GM19452 (cell line): Measurements from ENCODE around the gene SLC27A4.

Experiments
- ATAC-seq: cut with Tn5 transposase; IDR thresholded peaks from one replicate; pipeline ENCODE4 v1.9.1; 2021; ENCODE audit not compliant: unreplicated experiment

Gene SLC27A4

DNA sequence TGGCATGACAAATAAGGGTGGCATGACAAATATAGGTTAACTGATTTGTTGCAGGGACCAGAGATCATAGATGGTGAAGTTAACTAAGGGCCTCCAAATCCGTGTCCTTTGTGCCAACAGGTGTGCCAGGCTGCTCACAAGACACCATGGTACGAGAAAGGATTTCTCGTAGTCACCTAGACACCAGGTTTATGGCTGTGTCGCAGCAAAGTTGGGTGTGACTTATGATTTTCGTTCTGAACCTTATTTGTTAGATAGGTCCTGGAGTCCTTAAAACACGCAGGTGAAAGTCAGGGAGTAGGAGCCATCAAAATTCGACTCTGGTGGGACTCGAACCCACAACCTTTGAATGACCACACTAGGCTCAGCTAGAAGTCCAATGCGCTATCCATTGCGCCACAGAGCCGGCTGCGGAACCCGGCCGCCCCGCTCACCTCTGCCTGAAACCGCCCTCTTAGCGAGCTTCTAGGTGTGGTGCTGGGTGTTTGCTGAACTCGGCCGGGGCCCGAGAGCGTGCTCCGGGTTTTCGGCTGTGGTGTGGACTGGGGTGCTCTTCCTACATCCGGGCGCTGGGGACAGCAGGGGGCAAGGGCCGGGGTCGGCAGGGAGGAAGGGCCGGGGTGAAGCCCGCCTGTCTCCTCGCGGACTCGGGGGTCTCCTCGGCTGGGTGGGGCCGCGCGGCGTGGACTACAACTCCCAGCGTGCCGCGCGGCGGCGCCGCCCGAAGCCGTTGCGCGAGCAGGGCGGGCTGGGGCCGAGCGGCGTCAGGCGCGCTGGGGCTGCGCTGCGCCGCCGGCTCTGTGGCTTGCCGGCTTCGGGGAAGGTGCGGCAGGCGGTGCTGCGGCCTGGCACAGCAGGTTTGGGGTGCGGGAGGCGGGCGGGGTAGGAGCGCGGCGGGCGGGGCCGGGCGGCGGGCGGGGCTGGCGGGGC lies at the start of gene SLC27A4:
SLC27A4 (plus strand) TSS at position 767 of the 930 bp plus-strand sequence. CDS start 2,606 bp downstream, outside the sequence.
- peak; percentile 84 for ATAC-seq

DNA sequence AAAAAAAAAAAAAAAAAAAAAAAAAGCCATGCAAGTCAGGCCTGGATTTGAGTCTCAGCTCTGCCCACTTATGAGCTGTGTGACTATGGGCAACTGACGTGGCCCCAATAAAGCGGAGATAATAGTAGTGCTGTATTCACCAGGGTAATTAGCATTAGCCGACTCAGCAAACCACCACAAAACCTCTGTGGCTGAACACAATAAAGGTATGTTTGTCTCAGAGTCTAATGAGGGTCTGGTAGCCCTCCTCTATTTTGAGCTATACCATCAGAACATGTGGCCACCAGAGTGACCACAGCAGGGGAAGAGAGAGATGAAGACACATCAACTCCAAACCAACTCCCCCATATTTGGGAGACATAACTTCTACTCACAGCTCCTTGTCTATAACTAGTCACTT lies 48.3 kb upstream of the SLC27A4 start:
- no peak for ATAC-seq

DNA sequence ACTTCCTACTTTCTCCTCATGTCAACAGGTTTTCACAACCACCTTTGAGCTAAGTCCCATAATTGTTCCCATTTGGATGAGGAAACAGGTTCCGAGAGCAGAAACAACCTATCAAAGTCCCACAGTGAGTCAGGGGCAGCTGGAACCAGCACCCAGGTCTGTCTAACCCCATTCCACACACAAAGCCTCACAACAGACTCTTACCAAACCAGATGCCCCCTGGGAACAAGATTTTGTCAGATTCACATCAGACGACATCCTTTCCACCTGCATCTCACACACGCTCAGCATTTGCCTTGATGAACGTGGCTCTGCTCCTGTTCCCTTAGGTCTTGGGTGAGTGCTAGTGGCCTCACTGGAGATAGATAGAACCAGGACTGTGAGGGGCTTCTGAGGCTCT lies 47.2 kb upstream of the SLC27A4 start:
- ATAC-seq, result no peak

DNA sequence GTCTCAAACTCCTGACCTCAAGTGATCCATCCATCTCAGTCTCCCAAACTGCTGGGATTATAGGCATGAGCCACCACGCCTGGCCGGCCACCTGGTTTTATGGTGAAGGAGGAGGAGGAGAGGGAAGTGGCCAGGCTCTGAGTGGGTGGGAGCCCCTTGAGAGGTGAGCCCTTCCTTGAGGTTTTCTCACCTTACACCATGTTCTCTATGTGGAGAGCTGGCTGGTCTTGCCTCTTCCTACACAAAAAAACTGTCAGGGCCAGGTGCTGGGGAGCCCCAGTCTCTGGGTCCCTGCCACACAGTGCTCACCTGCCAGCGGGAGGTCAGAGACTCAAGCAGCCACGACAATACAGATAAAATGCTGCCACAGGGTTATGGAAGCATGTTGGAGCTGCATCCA lies 46.2 kb upstream of the SLC27A4 start:
- no peak for ATAC-seq

DNA sequence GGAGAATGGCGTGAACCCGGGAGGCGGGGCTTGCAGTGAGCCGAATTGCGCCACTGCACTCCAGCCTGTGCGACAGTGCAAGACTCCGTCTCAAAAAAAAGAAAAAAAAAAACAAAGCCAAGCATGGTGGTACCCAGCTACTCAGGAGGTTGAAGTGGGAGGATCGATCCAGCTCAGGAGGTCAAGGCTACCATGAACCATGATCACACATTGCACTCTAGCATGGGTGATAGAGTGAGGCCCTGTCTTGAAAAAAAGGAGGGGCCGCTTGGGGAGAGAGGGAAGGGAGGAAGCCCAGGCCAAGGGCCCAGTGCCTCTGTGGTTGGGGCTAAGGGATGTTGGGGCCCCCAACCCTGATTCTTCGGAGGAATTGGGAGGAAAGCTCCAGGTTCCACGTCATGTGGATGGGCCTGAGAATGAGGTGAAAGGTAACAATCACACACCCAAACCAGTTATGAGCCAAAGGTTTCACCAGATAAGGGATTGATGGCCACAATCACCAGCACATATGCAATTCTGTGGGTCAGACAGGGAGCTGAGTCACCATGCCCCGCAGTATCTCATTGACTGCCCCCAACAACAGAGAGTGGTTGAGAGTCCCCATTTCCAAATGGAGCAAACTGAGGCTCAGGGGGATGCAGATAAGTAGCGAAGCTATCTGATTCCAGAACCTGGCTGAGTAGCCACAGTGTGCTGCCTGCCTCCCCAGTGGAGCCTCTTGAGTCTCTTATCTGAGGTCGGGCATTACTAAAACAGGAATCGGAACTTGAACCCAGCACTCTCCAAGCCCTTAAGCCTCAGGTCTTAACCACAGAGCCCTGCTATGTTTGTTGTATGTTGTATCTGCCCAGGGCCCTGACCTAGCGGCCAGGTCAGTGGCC lies 43.7 kb upstream of the SLC27A4 start:
- no peak for ATAC-seq

DNA sequence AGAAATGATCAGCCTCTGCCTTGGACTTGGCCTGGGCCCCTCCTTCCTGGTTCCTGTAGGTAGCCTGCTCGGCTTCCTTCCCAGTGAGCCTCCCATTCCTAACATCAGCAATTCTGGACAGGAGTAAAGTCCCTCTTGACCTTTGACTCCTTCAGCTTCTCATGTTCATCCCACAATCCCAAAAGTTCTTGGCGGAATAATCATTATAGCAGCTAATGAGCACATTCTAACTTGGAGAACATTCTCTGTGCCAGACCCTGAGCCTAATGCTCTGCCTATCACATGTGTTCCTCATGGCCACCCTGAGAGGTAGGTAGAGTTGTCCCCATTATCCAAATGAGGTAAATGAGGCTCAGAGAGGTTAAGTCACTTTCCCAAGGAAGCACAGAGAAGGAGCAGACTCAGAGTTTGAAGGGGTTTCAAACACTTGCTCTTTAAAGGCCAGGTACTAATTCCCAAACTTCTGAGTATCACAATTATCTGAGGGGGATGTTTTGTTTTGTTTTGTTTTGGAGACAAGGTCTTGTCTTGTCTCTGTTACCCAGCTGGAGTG lies 43.0 kb upstream of the SLC27A4 start:
- ATAC-seq, result no peak

DNA sequence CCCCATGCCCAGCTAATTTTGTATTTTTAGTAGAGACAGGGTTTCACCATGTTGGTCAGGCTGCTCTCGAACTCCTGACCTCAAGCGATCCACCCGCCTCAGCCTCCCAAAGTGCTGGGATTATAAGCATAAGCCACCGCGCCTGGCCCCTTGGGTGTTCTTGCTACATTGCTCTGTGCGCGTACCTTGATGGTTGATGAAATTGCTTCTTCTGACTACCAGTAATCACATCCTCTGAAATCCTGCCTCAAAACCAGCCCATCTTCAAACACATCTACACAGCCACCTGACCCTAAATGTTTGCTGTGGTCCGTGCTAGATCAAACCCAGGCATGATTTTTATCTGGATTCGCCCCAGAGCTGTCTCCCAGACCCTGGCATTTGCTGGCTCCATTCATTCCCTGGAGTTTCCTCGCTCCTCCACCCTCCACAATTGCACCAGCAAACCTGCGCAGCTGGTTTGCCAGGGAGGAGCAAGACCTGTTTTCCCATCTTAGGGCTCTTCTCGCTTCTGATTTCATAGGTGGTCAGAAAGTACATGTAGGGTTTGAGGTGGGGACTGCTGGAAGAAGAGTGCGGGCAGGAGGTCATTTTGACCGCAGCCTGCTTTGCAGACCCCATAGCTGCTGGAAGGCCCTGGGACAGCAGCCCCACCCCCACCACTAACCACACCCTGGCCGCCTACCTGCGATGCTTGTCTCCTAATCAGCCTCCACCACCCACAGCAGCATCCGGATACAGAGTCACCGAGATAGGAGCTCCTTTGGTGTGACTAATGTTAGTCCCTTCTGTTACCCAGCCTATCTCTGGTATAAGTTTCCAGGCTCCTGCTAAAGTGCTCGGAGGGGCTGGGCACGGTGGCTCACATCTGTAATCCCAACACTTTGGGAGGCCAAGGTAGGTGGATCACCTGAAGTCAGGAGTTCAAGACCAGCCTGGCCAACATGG lies 41.5 kb upstream of the SLC27A4 start:
- no peak for ATAC-seq

DNA sequence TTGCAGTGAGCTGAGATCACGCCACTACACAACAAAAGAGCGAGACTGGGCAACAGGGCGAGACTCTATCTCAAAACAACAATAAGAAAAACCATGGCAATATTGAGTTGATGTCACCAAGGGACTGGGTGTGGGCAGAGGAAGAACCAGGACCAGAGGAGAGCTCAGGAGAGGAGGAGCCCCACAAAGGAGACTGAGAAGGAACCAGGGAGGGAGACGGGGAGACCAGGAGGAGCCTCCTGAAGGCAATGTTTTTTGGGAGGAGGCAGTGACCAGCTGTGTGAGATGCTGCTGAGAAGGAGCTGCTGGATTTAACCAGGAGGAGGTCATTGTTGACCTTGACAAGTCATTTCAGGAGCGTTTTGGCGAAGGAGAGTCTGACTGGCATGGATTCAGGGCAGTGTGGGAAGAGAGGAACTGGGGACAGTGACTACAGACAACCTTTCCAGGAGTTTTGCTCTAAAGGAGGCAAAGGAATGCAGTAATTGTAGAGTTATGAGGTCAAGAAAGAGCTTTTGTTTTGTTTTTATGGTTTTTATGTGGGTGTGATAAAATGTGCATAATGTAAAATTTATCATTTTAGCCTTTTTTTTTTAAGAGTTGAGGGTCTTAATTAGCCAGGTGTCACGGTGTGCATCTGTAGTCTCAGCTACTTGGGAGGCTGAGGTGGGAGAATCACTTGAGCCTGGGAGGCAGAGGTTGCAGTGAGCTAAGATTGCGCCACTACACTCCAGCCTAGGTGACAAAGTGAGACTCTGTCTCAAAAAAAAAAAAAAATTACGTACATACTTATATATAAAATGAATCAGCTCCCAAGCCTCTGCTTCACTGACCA lies 36.0 kb upstream of the SLC27A4 start:
- ATAC-seq, result no peak

DNA sequence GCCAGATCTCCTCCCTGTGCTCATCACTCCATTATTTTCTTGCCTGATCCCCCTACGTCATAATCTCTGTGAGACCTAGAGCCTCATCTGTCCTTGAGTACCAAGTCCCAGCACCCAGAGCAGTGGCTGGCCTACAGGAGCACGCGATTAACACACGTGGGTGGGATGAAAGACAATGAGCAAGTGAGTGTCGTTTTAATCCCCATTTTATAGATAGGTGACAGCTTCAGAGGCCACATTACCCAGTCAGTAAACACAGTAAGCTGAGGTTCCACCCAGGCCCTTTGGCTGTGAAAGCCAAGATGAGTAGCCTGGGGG lies 35.4 kb upstream of the SLC27A4 start:
- no peak for ATAC-seq

DNA sequence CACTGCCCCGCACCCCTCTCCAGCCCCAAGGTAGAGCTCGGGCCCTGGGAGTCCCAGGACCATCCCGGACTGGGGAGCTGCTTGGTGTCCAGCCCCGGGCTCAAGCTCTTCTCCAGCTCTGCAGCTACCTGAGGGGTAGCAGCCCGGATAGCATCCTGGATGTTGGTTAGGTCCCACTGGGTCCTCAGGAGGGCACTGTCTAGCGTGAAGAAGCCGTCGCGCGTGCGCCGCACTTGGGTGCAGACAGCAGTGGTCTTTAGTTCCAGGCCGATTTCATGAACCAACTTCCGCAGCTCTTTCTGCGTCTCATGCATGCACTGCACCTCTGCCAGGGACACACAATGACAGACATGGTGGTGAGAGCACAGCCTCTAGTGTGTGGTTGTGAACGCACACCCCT lies 30.8 kb upstream of the SLC27A4 start:
- no peak for ATAC-seq

DNA sequence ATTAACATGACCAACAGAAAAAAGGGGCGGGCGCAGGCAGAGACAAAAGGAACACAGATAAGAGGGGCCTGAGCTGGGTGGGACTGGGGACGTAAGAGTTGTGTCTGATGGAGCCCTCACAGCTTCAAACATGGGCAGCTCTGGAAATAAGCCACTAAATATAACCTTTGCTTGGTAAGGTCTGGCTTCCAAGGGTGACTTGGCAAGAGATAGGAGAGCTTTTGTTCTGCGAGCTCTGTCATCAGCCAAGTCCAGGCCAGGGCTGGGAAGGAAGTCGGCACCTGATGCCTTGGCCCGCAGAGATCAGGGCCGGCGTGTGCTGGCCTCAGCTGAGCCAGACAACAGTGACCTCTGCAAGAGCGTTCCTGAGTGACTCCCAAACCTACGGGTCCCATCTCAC lies 29.9 kb upstream of the SLC27A4 start:
- no peak for ATAC-seq

DNA sequence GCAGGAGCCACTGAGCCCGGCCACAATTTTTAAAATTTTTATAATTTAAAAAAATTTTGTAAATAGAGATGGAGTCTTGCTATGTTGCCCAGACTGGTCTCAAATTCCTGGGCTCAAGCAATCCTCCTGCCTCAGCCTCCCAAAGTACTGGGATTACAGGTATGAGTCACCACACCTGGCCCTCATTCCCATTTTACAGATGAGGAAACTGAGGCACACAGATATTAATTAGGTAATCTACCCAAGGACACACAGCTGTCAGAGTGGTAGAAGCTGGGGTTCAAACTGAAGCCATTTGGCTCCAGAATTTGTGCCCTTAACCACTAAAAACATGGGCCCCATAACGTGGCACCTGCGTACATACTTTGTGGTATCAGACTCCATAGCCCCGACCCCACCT lies 25.6 kb upstream of the SLC27A4 start:
- ATAC-seq, result no peak

DNA sequence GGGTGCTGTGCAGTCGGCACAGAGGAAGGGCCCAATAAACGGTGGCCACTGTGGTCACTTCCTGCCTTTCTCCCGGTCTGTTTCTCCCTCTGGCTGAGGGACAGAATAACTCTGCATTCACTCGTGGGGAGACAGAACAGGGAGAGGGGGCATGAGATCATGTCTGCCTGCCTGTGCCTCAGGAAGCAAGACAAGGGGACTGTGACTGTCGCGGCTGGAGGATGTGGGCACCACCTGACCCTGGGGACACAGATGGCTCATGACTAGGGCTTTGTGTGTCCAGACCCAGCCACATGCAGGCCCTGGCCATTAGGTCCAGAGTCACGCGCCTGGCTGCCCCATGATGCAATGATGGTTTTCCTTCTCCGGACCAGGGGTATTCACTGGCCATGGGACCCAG lies 23.9 kb upstream of the SLC27A4 start:
- ATAC-seq, result no peak

DNA sequence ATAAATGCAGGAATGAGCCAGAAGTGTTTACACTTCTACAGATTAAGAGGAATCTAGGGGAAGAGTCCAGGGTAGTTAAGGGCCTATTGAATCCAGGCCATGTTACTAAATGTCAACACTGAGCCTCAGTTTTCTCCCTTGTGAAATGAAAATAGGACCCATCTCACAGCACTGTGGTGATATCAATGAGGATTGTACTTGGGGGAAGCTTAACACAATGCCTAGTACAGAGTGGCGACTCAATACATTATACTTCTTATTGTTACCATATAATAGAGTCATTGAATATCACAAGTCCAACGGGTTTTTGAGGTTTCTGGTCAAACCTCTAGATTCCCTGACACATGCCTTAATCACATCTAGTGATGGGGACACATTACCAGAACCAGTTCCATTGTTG lies 22.7 kb upstream of the SLC27A4 start:
- no peak for ATAC-seq

DNA sequence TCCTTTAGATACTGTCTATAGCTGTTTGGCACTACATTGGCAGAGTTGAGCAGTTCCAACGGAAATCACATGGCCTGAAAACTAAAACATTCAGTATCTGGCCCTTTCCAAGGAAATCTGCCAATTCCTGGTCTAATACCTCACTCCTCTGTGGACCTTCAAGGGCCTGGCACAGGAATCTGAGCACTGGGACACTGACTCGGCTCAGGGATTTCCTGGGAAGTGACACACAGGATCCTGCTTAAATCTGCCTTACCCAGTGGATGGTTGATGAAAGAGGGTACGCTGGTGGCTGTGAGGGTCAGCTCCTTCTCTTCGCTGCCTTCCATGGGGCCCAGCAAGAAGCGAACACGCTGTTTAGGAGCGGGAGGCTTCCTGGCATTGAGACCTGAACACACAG lies 19.0 kb upstream of the SLC27A4 start:
- no peak for ATAC-seq

DNA sequence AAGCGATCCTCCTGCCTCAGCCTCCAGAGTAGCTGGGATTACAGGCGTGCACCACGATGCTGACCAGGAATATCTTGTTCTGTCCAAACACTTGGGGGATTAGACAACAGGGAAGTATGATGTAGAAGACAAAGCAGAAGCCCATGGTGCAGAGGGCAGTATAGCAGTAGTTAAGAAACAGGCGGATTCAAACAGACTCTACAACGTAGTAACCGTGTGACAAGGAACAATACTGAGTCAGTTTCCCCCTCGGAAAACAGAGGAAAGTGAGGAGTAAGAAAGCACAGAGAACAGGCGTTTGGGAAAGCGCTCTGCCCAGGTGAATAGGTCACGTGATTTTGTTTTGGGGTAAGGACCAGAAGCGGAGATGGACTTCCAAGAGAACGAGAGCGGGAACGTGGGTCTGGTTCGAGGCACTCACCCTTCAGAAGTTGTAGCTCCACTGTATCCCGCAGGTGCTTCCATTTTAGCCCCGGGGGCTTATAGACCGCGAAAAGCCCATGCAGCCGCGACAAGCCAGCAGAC lies 18.4 kb upstream of the SLC27A4 start:
- ATAC-seq, result peak; percentile 10

DNA sequence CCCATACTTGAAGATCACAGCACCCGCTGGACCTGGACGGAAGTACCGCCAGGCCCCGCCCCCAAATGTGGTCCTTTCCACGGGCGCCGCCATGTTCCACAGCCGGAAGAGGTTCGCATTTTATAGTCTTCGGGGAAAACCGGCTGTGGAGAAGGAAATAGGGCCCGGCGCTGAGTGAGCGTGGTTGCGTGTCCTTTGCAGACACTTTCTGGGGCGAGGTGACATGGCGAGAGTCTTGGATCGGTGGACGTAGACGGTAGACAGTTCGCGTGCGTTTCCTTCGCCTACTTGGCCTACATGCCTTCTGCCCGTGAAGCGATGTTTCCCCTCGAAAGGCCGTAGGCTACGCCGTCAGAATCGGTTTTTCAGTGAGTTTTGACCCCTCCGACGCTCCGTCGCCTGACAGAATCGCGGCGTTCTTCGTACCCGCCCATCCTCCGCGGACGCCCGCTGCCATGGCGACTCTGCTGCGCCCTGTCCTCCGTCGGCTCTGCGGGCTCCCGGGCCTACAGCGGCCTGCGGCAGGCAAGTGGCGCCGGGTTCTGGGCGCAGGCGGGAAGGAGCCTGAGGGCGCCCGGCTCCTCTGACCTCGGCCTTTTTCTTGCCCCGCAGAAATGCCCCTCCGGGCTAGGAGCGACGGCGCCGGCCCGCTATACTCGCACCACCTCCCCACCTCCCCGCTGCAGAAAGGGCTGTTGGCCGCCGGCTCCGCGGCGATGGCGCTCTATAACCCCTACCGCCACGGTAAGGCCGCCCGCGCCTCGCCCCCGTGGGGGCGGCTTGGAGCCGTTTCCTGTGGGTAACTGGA lies 17.7 kb upstream of the SLC27A4 start, which contains the start of the genes COQ4 and TRUB2:
COQ4 (plus strand) TSS at position 436 of the 808 bp plus-strand sequence; CDS start at position 456, 20 bp downstream.
TRUB2 (minus strand) TSS at position 44 of the 808 bp plus-strand sequence; CDS start at position 5, 39 bp downstream.
- ATAC-seq, result peak; percentile 76

DNA sequence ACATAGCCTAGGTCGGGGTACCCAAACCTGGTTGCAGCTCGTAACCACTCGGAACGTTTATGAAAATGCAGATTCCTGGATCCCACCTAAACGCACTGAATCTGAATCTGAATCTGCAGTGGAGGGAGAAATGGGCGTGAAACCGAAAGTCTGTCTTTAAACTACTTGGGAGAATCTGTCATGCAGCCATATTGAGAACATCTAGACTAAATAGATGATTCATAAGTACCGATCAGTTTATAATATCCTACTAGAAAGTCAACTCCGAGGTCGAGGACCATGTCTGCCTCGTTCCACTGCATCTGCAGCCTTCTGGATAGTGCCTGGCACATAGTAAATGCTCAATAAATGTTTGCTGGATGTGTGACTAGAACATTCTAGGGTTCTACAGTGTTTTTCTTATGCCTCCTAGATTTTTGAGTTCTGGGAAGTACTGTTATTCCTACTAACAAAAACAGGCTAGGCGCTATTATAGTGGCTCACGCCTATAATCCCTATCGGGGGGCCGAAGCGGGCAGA lies 17.1 kb upstream of the SLC27A4 start:
- ATAC-seq, result no peak
